Upper lobe of right lung (tissue), 1 donor: ENCODE data around the gene CRISP3. TPM values are rescaled to one million over a fixed set of nuclear protein-coding genes. Genes with fewer than 3 reads are reported as not detected.

Experiments used
- ATAC-seq: fragments of 200-7000 bp; cut with Tn5 transposase; one replicate; pipeline ENCODE4 v1.9.1; 2020; ENCODE audit warnings: mild to moderate bottlenecking, moderate library complexity
- DNase-seq: peaks from one replicate; pipeline ENCODE4 v3.0.0-alpha.2; 2020
- H3K27ac ChIP-seq: fragments of 200-600 bp; one replicate; pipeline ENCODE4 v1.8.0; 2022
- H3K27me3 ChIP-seq: fragments of 200-600 bp; one replicate; pipeline ENCODE4 v1.8.0; 2022; ENCODE audit warnings: mild to moderate bottlenecking
- H3K36me3 ChIP-seq: fragments of 200-600 bp; one replicate; pipeline ENCODE4 v1.8.0; 2022
- H3K4me1 ChIP-seq: fragments of 200-600 bp; one replicate; pipeline ENCODE4 v1.8.0; 2022
- H3K4me3 ChIP-seq: fragments of 200-600 bp; one replicate; pipeline ENCODE4 v1.8.0; 2022; ENCODE audit warnings: mild to moderate bottlenecking
- H3K9me3 ChIP-seq: fragments of 200-600 bp; one replicate; pipeline ENCODE4 v1.8.0; 2022
- intact Hi-C: fragments of 100-400 bp; cut with DNase I; formaldehyde crosslinking; loops from one replicate; pipeline ENCODE4 v1.11.0; 2022
- total RNA-seq: library from RNA; stranded (reverse); fragmentation: NEBNext Ultra II Directional; extraction: Animal tissue kit (Norgen Biotek cat#: 25700); gene quantifications from one replicate; pipeline ENCODE4 v1.2.1, GENCODE V29; 2021
- TF ChIP-seq, protein P1 (sequence below): fragments of 200-600 bp; IDR thresholded peaks from one replicate; pipeline ENCODE4 v1.8.0; 2022; ENCODE audit warnings: antibody characterized with exemption
- donor health status: DM: no; HTN: yes; CAD: no; lungs with severe emphysema.

CRISP3 gene
- total RNA-seq, 1 donor from 2014 or later = not detected

- intact Hi-C loops = no loop called here
- peaks cover 11% of the 10 kb centered on the region for H3K9me3 ChIP-seq
- TF ChIP-seq, protein P1, sequence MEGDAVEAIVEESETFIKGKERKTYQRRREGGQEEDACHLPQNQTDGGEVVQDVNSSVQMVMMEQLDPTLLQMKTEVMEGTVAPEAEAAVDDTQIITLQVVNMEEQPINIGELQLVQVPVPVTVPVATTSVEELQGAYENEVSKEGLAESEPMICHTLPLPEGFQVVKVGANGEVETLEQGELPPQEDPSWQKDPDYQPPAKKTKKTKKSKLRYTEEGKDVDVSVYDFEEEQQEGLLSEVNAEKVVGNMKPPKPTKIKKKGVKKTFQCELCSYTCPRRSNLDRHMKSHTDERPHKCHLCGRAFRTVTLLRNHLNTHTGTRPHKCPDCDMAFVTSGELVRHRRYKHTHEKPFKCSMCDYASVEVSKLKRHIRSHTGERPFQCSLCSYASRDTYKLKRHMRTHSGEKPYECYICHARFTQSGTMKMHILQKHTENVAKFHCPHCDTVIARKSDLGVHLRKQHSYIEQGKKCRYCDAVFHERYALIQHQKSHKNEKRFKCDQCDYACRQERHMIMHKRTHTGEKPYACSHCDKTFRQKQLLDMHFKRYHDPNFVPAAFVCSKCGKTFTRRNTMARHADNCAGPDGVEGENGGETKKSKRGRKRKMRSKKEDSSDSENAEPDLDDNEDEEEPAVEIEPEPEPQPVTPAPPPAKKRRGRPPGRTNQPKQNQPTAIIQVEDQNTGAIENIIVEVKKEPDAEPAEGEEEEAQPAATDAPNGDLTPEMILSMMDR = no peak
- no peak overlapping the region for H3K4me3 ChIP-seq
- ATAC-seq (no peak), DNase-seq (no peak)
- H3K27me3 ChIP-seq = no peaks in the 10 kb centered on the region
- H3K4me1 ChIP-seq = no peaks in the 10 kb centered on the region
- no peaks in the 10 kb centered on the region for H3K36me3 ChIP-seq
- no peak overlapping the region for H3K27ac ChIP-seq
Observed at GRCh38 chr6:49693512-49693911, 50.7 kb downstream of the CRISP3 start.

DNA sequence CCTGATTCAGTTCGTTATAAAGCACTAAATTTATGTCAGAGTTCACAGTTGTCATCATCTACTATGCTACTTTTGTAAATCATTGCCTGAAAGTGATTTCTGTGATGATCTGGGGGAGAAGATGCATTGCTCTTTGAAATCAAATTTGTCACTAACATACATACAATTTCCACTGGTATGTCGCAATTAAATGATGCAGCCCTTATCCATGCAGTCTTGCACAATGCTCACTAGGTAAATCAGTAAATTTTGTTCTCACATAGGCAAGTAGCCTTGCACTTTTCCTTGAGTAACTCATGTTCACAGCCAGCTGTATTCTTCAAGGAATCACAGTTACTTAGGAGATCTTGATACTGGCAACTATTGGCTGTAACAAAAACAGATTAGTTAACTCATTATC, 51.7 kb downstream of the CRISP3 start:
- H3K4me1 ChIP-seq = no peaks in the 10 kb centered on the region
- TF ChIP-seq, protein P1 = no peak
- peaks cover 11% of the 10 kb centered on the region for H3K9me3 ChIP-seq
- H3K36me3 ChIP-seq = no peaks in the 10 kb centered on the region
- H3K4me3 ChIP-seq = no peak overlapping the region
- intact Hi-C loops = no loop called here
- H3K27me3 ChIP-seq = no peaks in the 10 kb centered on the region
- ATAC-seq (no peak), DNase-seq (no peak)
- H3K27ac ChIP-seq = no peak overlapping the region

Other genes with a start within 250 kb of the CRISP3 start
- not detected for gene GLYATL3, start 244.5 kb downstream of the CRISP3 start, total RNA-seq
- gene C6orf141, start 193.7 kb downstream of the CRISP3 start, total RNA-seq = 2.1 TPM
- not detected for gene RHAG, start 107.5 kb downstream of the CRISP3 start, total RNA-seq
- gene CRISP2, start 30.8 kb downstream of the CRISP3 start, total RNA-seq = not detected
- gene PGK2, start 42.9 kb upstream of the CRISP3 start, total RNA-seq = not detected
- gene CRISP1, start 122.1 kb upstream of the CRISP3 start, total RNA-seq = not detected
- not detected for gene DEFB114, start 219.8 kb upstream of the CRISP3 start, total RNA-seq
- gene DEFB113, start 225.2 kb upstream of the CRISP3 start, total RNA-seq = not detected